CD14-positive monocyte (primary cell): ENCODE data around the gene NDUFB11. TPM values are rescaled to one million over a fixed set of nuclear protein-coding genes. Genes with fewer than 3 reads are reported as not detected.

Source experiments
- DNase-seq, 3 donors: peaks; one replicate each; pipeline ENCODE4 v3.0.0-alpha.2; 2011 to 2022
- H2AFZ ChIP-seq: 2 replicates; pipeline ENCODE4 v1.6.0; 2012; ENCODE audit warnings: mild to moderate bottlenecking, low read depth, low read length, inconsistent platforms; ENCODE audit not compliant: insufficient read depth, poor library complexity, severe bottlenecking
- H3K27ac ChIP-seq, 2 donors: 1 replicate in 1 of 2; 2 replicates in 1 of 2; pipeline ENCODE4 v1.5.1; 2012 to 2013; ENCODE audit warnings: low read length in 2 of 2, control low read depth in 1 of 2, inconsistent platforms in 1 of 2, low read depth in 1 of 2, mild to moderate bottlenecking in 1 of 2
- H3K27me3 ChIP-seq, 2 donors: one replicate each; pipeline versions ENCODE4 v1.6.0 to v1.6.1; 2011 to 2013; ENCODE audit warnings: low read length in 2 of 2; ENCODE audit not compliant: control insufficient read depth in 2 of 2, insufficient read depth in 2 of 2
- H3K36me3 ChIP-seq, 2 donors: replicated peaks in 1 of 2; 1 replicate in 1 of 2; 2 replicates in 1 of 2; pipeline versions ENCODE4 v1.5.1 to v1.6.1; 2012 to 2013; ENCODE audit warnings: low read length in 2 of 2, control low read depth in 1 of 2, inconsistent platforms in 1 of 2, mild to moderate bottlenecking in 1 of 2; ENCODE audit not compliant: insufficient read depth in 2 of 2, control insufficient read depth in 1 of 2
- H3K4me1 ChIP-seq, 2 donors: 1 replicate in 1 of 2; 2 replicates in 1 of 2; pipeline versions ENCODE4 v1.5.1 to v1.6.1; 2012 to 2013; ENCODE audit warnings: low read length in 2 of 2, control low read depth in 1 of 2, inconsistent platforms in 1 of 2, mild to moderate bottlenecking in 1 of 2, moderate library complexity in 1 of 2; ENCODE audit not compliant: insufficient read depth in 2 of 2, control insufficient read depth in 1 of 2
- H3K4me2 ChIP-seq: replicated peaks from 2 replicates; pipeline ENCODE3; 2012; ENCODE audit warnings: low read length, moderate library complexity, mild to moderate bottlenecking; ENCODE audit not compliant: poor library complexity, severe bottlenecking; ENCODE audit errors: extremely low read depth
- H3K4me3 ChIP-seq, 3 experiments: fragments of 200-600 bp in 1 of 3; sonication (generic) in 1 of 3; replicated peaks in 1 of 3; 1 replicate in 2 of 3; 2 replicates in 1 of 3; pipeline ENCODE4 v1.5.1; 2011 to 2013; ENCODE audit warnings: low read length in 3 of 3, mild to moderate bottlenecking in 3 of 3, control low read depth in 2 of 3, low read depth in 2 of 3, inconsistent platforms in 1 of 3, moderate library complexity in 1 of 3
- H3K79me2 ChIP-seq: 2 replicates; pipeline ENCODE4 v1.6.0; 2012; ENCODE audit warnings: mild to moderate bottlenecking, control low read depth, inconsistent platforms, low read length, moderate library complexity; ENCODE audit not compliant: insufficient read depth
- H3K9ac ChIP-seq: 2 replicates; pipeline ENCODE4 v1.6.0; 2017; ENCODE audit warnings: low read length, mild to moderate bottlenecking; ENCODE audit not compliant: insufficient read depth, poor library complexity, severe bottlenecking
- H3K9me3 ChIP-seq, 2 donors: replicated peaks in 1 of 2; 1 replicate in 1 of 2; 2 replicates in 1 of 2; pipeline versions ENCODE4 v1.5.1 to v1.6.1; 2012 to 2013; ENCODE audit warnings: low read length in 2 of 2, control low read depth in 1 of 2; ENCODE audit not compliant: control insufficient read depth in 1 of 2, insufficient read depth in 1 of 2
- H4K20me1 ChIP-seq: 2 replicates; pipeline ENCODE4 v1.6.0; 2012; ENCODE audit warnings: mild to moderate bottlenecking, low read length, control low read depth, moderate library complexity; ENCODE audit not compliant: insufficient read depth
- H3K27ac Mint-ChIP-seq, 7 donors: one replicate each; pipeline ENCODE4 v1.8.0; 2020; ENCODE audit warnings: mild to moderate bottlenecking in 7 of 7, mixed read lengths in 7 of 7, moderate library complexity in 6 of 7, inconsistent platforms in 2 of 7
- H3K27me3 Mint-ChIP-seq, 3 donors: one replicate each; pipeline ENCODE4 v1.8.0; 2021 to 2022; ENCODE audit warnings: low read depth in 3 of 3, mild to moderate bottlenecking in 3 of 3, mixed read lengths in 3 of 3, moderate library complexity in 3 of 3, inconsistent platforms in 1 of 3
- H3K36me3 Mint-ChIP-seq, 2 donors: one replicate each; pipeline ENCODE4 v1.8.0; 2020; ENCODE audit warnings: mixed read lengths in 2 of 2, inconsistent platforms in 1 of 2, mild to moderate bottlenecking in 1 of 2
- H3K4me1 Mint-ChIP-seq: one replicate; pipeline ENCODE4 v1.8.0; 2020; ENCODE audit warnings: mild to moderate bottlenecking, mixed read lengths
- H3K4me3 Mint-ChIP-seq, 2 donors: one replicate each; pipeline ENCODE4 v1.8.0; 2020; ENCODE audit warnings: mild to moderate bottlenecking in 2 of 2, mixed read lengths in 2 of 2, moderate library complexity in 1 of 2
- H3K9me3 Mint-ChIP-seq, 7 donors: one replicate each; pipeline ENCODE4 v1.8.0; 2020 to 2022; ENCODE audit warnings: mixed read lengths in 7 of 7, mild to moderate bottlenecking in 6 of 7, moderate library complexity in 6 of 7, inconsistent platforms in 2 of 7
- CTCF ChIP-seq: fragments of 200-600 bp; IDR thresholded peaks from one replicate; pipeline ENCODE4 v1.8.0; 2022; ENCODE audit warnings: antibody characterized with exemption, mild to moderate bottlenecking
- WGBS: methylation state at CpG from one replicate; pipeline ENCODE4 v1.1.5; 2013; ENCODE audit warnings: missing lambda C conversion rate; ENCODE audit not compliant: insufficient coverage; 5-methylcytosine and 5-hydroxymethylcytosine counted together
- intact Hi-C, 2 donors: fragments of 100-400 bp; cut with micrococcal nuclease; formaldehyde crosslinking; loops; one replicate each; pipeline versions ENCODE4 v1.15.0 to v1.15.1; 2023
- polyA plus RNA-seq, 3 donors: library from polyadenylated mRNA; depleted of rRNA in 1 of 3; unstranded in 2 of 3; stranded (reverse) in 1 of 3; fragments of 300-500 nt in 2 of 3; fragments of >200 nt in 1 of 3; fragmentation: Illumina TruSeq in 2 of 3; gene quantifications; 1 replicate in 2 of 3; 2 replicates in 1 of 3; pipeline ENCODE4 v1.2.3, GENCODE V29; 2012 to 2021

NDUFB11 gene
- polyA plus RNA-seq, 3 donors = 35.2 to 139 (median 104) TPM

GRCh38 chrX:47185241-47185640, 40.7 kb upstream of the NDUFB11 start:
- H3K9me3 Mint-ChIP-seq = peaks cover 0 to 4% (median 0%) of the 10 kb centered on the region in 7 donors
- H2AFZ ChIP-seq = no peak overlapping the region
- TF ChIP-seq CTCF = no peak
- intact Hi-C loops = no loop called here
- H3K4me1 ChIP-seq = peaks cover 0 to under 1% of the 10 kb centered on the region in 2 donors
- peaks cover 42 to 62% of the 10 kb centered on the region in 2 donors for H3K36me3 ChIP-seq
- H3K4me1 Mint-ChIP-seq = no peaks in the 10 kb centered on the region
- WGBS = no CpG with 5 or more reads among the region's 17 CpGs
- H3K4me3 ChIP-seq = no peak overlapping the region
- no peak overlapping the region for H3K4me2 ChIP-seq
- DNase-seq = no peak
- peaks cover 46 to 57% of the 10 kb centered on the region in 2 donors for H3K36me3 Mint-ChIP-seq
- peak overlapping the region in 1 of 7 donors; percentile 65 for H3K27ac Mint-ChIP-seq
- H3K27ac ChIP-seq = no peak overlapping the region
- no peaks in the 10 kb centered on the region for H3K27me3 ChIP-seq
- no peaks in the 10 kb centered on the region for H3K9me3 ChIP-seq
- no peaks in the 10 kb centered on the region for H3K79me2 ChIP-seq
- no peak overlapping the region for H3K9ac ChIP-seq
- no peak overlapping the region for H3K4me3 Mint-ChIP-seq
- H4K20me1 ChIP-seq = peaks cover 4% of the 10 kb centered on the region
- H3K27me3 Mint-ChIP-seq = peaks cover 0 to 36% (median 3%) of the 10 kb centered on the region in 3 donors

GRCh38 chrX:47184486-47184885, 40.0 kb upstream of the NDUFB11 start:
- intact Hi-C loops = no loop called here
- Mint-ChIP-seq H3K27ac (peak overlapping the region in 1 of 7 donors; percentile 32), H3K36me3 (peaks cover 47 to 60% of the 10 kb centered on the region in 2 donors), H3K4me3 (no peak overlapping the region), H3K4me1 (no peaks in the 10 kb centered on the region), H3K27me3 (peaks cover 0 to 37% (median 3%) of the 10 kb centered on the region in 3 donors), H3K9me3 (peaks cover 0 to 3% (median 0%) of the 10 kb centered on the region in 7 donors)
- Histone ChIP-seq H3K79me2 (no peaks in the 10 kb centered on the region), H3K27me3 (no peaks in the 10 kb centered on the region), H2AFZ (no peak overlapping the region), H4K20me1 (peaks cover 4% of the 10 kb centered on the region), H3K36me3 (peaks cover 48 to 69% of the 10 kb centered on the region in 2 donors), H3K27ac (no peak overlapping the region), H3K4me1 (no peaks in the 10 kb centered on the region), H3K9me3 (no peaks in the 10 kb centered on the region), H3K9ac (no peak overlapping the region), H3K4me3 (no peak overlapping the region), H3K4me2 (no peak overlapping the region)
- 83% methylated on average over 1 of the region's 4 CpGs for WGBS
- no peak for DNase-seq
- no peak for TF ChIP-seq CTCF
